Common myeloid progenitor, CD34-positive (primary cell): ENCODE measurements around the gene AP3B1.

Experiments used
- CTCF ChIA-PET: fragments of 350-600 bp; sonication (Branson Sonifier 250); formaldehyde crosslinking; loops from one replicate; lab custom pipeline; 2021; ENCODE audit warnings: antibody characterized with exemption; lab: Charles Lee
- POLR2A ChIA-PET: fragments of 350-600 bp; sonication (Branson Sonifier 250); formaldehyde crosslinking; loops from one replicate; lab custom pipeline; 2021; ENCODE audit warnings: antibody characterized with exemption; lab: Charles Lee
- DNase-seq, 3 donors: peaks; one replicate each; pipeline versions ENCODE4 v3.0.0 to v3.0.0-alpha.2; 2013
- H3K27ac ChIP-seq, 2 experiments: 1 replicate in 1 of 2; 2 replicates in 1 of 2; pipeline ENCODE4 v1.7.0; 2013; ENCODE audit warnings: inconsistent platforms in 2 of 2, low read length in 2 of 2, mild to moderate bottlenecking in 2 of 2, low read depth in 1 of 2, moderate library complexity in 1 of 2; ENCODE audit not compliant: severe bottlenecking in 2 of 2, insufficient read depth in 1 of 2, poor library complexity in 1 of 2
- H3K27me3 ChIP-seq, 5 experiments: replicated peaks in 2 of 5; 1 replicate in 3 of 5; 2 replicates in 2 of 5; pipeline versions ENCODE4 v1.6.1 to v1.7.0; 2013; ENCODE audit warnings: low read length in 4 of 5, mild to moderate bottlenecking in 2 of 5, moderate library complexity in 2 of 5, inconsistent platforms in 1 of 5; ENCODE audit not compliant: insufficient read depth in 5 of 5, control insufficient read depth in 4 of 5
- H3K36me3 ChIP-seq, 4 experiments: 1 replicate in 2 of 4; 2 replicates in 2 of 4; pipeline versions ENCODE4 v1.6.1 to v1.7.0; 2013; ENCODE audit warnings: low read length in 3 of 4, control low read depth in 1 of 4, mild to moderate bottlenecking in 1 of 4; ENCODE audit not compliant: control insufficient read depth in 4 of 4, insufficient read depth in 4 of 4
- H3K4me1 ChIP-seq, 4 experiments: 1 replicate in 3 of 4; 2 replicates in 1 of 4; pipeline versions ENCODE4 v1.6.1 to v1.7.1; 2013; ENCODE audit warnings: low read length in 3 of 4, mild to moderate bottlenecking in 3 of 4, control low read depth in 1 of 4, inconsistent platforms in 1 of 4, moderate library complexity in 1 of 4; ENCODE audit not compliant: control insufficient read depth in 4 of 4, insufficient read depth in 4 of 4; ENCODE audit errors: control extremely low read depth in 1 of 4
- H3K4me3 ChIP-seq, 7 experiments: 1 replicate in 4 of 7; 2 replicates in 3 of 7; pipeline versions ENCODE4 v1.5.1 to v1.7.0; 2013; ENCODE audit warnings: mild to moderate bottlenecking in 7 of 7, low read length in 6 of 7, moderate library complexity in 6 of 7, inconsistent platforms in 2 of 7, low read depth in 2 of 7, control low read depth in 1 of 7; ENCODE audit not compliant: insufficient read depth in 4 of 7, control insufficient read depth in 1 of 7; ENCODE audit errors: extremely low read depth in 1 of 7
- H3K9me3 ChIP-seq, 5 experiments: 1 replicate in 4 of 5; 2 replicates in 1 of 5; pipeline versions ENCODE4 v1.6.1 to v1.7.1; 2013; ENCODE audit warnings: low read length in 4 of 5, mild to moderate bottlenecking in 2 of 5, inconsistent platforms in 1 of 5, low read depth in 1 of 5, moderate library complexity in 1 of 5; ENCODE audit not compliant: control insufficient read depth in 4 of 5, insufficient read depth in 2 of 5; ENCODE audit errors: control extremely low read depth in 1 of 5
- WGBS: methylation state at CpG from one replicate; pipeline ENCODE4 v1.1.5; 2013; ENCODE audit not compliant: insufficient coverage; 5-methylcytosine and 5-hydroxymethylcytosine counted together

The AP3B1 gene

GRCh38 chr5:78006449-78006848, 288.0 kb downstream of the AP3B1 start:
- DNase-seq: no peak
- H3K27me3 ChIP-seq: no peaks in the 10 kb centered on the region
- POLR2A ChIA-PET: no interaction called here
- H3K4me3 ChIP-seq: no peak overlapping the region
- no peak overlapping the region for H3K27ac ChIP-seq
- peaks cover 0 to 5% (median 4%) of the 10 kb centered on the region in 4 experiments for H3K36me3 ChIP-seq
- CTCF ChIA-PET: interaction anchor here (0.7 to 1.8 kb wide), 4 partner anchors 28 to 445 kb away, joined by 3 to 7 read pairs (median 3); no protein-coding TSS in a partner anchor
- no peaks in the 10 kb centered on the region for H3K9me3 ChIP-seq
- H3K4me1 ChIP-seq: peaks cover 0 to 7% (median 0%) of the 10 kb centered on the region in 4 experiments
- WGBS: no CpG with 5 or more reads among the region's 7 CpGs

GRCh38 chr5:78005021-78005785, 289.3 kb downstream of the AP3B1 start:
- ChIA-PET POLR2A (no interaction called here), CTCF (interaction anchor here (0.6 to 0.7 kb wide), 2 partner anchors 9 to 136 kb away, joined by 3 read pairs; no protein-coding TSS in a partner anchor)
- Histone ChIP-seq H3K4me1 (peaks cover 0 to 7% (median 0%) of the 10 kb centered on the region in 4 experiments), H3K27me3 (no peaks in the 10 kb centered on the region), H3K9me3 (no peaks in the 10 kb centered on the region), H3K4me3 (no peak overlapping the region), H3K36me3 (peaks cover 4 to 9% (median 5%) of the 10 kb centered on the region in 4 experiments), H3K27ac (no peak overlapping the region)
- DNase-seq: no peak
- no CpG with 5 or more reads among the region's 5 CpGs for WGBS

GRCh38 chr5:78004559-78004958, 289.9 kb downstream of the AP3B1 start:
- no CpG with 5 or more reads among the region's 1 CpG for WGBS

GRCh38 chr5:78003919-78004318, 290.6 kb downstream of the AP3B1 start:
- Histone ChIP-seq H3K36me3 (peaks cover 7 to 12% (median 8%) of the 10 kb centered on the region in 4 experiments), H3K27me3 (no peaks in the 10 kb centered on the region), H3K27ac (no peak overlapping the region), H3K9me3 (no peaks in the 10 kb centered on the region), H3K4me3 (no peak overlapping the region), H3K4me1 (peaks cover 0 to 7% (median 0%) of the 10 kb centered on the region in 4 experiments)
- POLR2A ChIA-PET: no interaction called here
- no peak for DNase-seq
- CTCF ChIA-PET: no interaction called here
- WGBS: 98% methylated on average over 7 of the region's 7 CpGs

More at GRCh38 chr5:78004559-78004958, 289.9 kb downstream of the AP3B1 start:
- H3K4me3 ChIP-seq: no peak overlapping the region
- CTCF ChIA-PET: no interaction called here
- POLR2A ChIA-PET: no interaction called here
- DNase-seq: no peak
- H3K4me1 ChIP-seq: peaks cover 0 to 7% (median 0%) of the 10 kb centered on the region in 4 experiments
- H3K27me3 ChIP-seq: no peaks in the 10 kb centered on the region
- H3K27ac ChIP-seq: no peak overlapping the region
- H3K9me3 ChIP-seq: no peaks in the 10 kb centered on the region
- peaks cover 4 to 11% (median 5%) of the 10 kb centered on the region in 4 experiments for H3K36me3 ChIP-seq

GRCh38 chr5:78003450-78003849, 291.0 kb downstream of the AP3B1 start:
- ChIA-PET POLR2A (no interaction called here), CTCF (no interaction called here)
- no peak overlapping the region for H3K27ac ChIP-seq
- 100% methylated on average over 1 of the region's 5 CpGs for WGBS
- H3K4me3 ChIP-seq: no peak overlapping the region
- no peaks in the 10 kb centered on the region for H3K9me3 ChIP-seq
- no peak for DNase-seq
- peaks cover 0 to 7% (median 0%) of the 10 kb centered on the region in 4 experiments for H3K4me1 ChIP-seq
- H3K27me3 ChIP-seq: no peaks in the 10 kb centered on the region
- peaks cover 7 to 14% (median 12%) of the 10 kb centered on the region in 4 experiments for H3K36me3 ChIP-seq

GRCh38 chr5:78002690-78003089, 291.8 kb downstream of the AP3B1 start:
- POLR2A ChIA-PET: no interaction called here
- peaks cover 7 to 14% (median 12%) of the 10 kb centered on the region in 4 experiments for H3K36me3 ChIP-seq
- H3K9me3 ChIP-seq: no peaks in the 10 kb centered on the region
- CTCF ChIA-PET: no interaction called here
- no peaks in the 10 kb centered on the region for H3K27me3 ChIP-seq
- peaks cover 0 to 7% (median 0%) of the 10 kb centered on the region in 4 experiments for H3K4me1 ChIP-seq
- H3K27ac ChIP-seq: no peak overlapping the region
- no peak for DNase-seq
- no peak overlapping the region for H3K4me3 ChIP-seq
- no CpG with 5 or more reads among the region's 1 CpG for WGBS

GRCh38 chr5:78001197-78001596, 293.3 kb downstream of the AP3B1 start:
- ChIA-PET POLR2A (no interaction called here), CTCF (interaction anchor here (0.8 to 1.0 kb wide), 2 partner anchors 132 to 136 kb away, joined by 3 read pairs; no protein-coding TSS in a partner anchor)
- H3K9me3 ChIP-seq: no peaks in the 10 kb centered on the region
- 94% methylated on average over 7 of the region's 7 CpGs for WGBS
- H3K27ac ChIP-seq: no peak overlapping the region
- H3K4me1 ChIP-seq: peaks cover 0 to 7% (median 0%) of the 10 kb centered on the region in 4 experiments
- no peaks in the 10 kb centered on the region for H3K27me3 ChIP-seq
- H3K4me3 ChIP-seq: no peak overlapping the region
- DNase-seq: no peak
- H3K36me3 ChIP-seq: peaks cover 7 to 17% (median 12%) of the 10 kb centered on the region in 4 experiments
